CD4-positive, alpha-beta T cell treated with Interleukin-1 beta for 1 hour (primary cell): ENCODE data around the gene SPTBN2.

ENCODE experiments used
- DNase-seq, 2 donors: peaks; one replicate each; pipeline ENCODE4 v3.0.0-alpha.2; 2020 to 2022

SPTBN2 gene

DNA sequence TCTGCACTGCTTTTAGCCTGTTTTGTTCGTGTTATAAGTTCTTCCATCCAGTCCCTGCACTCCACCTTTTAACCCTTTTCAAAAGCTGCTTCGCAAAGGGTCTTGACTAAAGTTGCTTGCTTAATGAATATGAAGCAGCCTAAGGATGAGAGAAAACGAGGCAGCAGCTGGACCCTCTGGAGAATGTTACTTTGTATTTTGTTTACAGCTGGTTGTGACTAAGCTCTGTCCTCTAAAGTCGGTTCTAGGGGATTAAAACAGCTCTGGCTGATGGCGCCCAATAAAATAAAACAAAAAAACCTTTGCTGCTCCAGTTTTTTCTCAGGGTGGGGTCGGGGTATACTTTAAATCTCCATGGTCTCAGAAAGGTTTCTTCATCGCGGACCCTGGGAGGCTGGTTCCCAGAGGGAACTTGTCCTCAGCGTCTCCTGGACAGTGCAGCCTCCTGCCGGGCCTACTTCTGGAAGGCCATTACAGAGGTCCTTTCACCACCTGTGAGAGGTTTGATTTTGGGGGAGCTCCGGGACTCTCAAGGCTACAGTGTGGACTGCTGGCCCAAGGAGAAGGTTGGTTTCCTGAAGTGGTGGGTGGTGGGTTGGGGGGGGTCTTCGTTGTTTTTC, 91.3 kb downstream of the SPTBN2 start:
- no peak for DNase-seq

DNA sequence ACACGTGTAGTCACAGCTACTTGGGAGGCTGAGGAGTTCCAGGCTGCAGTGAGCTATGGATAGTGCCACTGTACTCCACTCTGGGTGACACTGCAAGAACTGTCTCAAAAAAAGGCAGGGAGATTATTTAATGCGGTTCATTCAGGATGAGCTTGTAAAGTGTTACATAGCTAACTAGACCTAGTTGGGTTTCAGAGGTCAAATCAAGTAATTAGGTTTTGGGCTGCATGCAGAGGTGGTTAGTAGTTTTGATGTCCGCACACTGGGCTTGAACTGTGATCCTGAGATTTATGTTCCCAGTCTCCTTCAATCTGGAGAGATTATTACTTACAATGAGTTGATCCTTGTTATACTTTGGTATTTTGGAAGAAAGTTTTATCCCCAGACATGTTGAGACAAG, 92.6 kb downstream of the SPTBN2 start:
- DNase-seq = no peak
